ENCODE measurements around the gene PKDCC.

Gene PKDCC

DNA sequence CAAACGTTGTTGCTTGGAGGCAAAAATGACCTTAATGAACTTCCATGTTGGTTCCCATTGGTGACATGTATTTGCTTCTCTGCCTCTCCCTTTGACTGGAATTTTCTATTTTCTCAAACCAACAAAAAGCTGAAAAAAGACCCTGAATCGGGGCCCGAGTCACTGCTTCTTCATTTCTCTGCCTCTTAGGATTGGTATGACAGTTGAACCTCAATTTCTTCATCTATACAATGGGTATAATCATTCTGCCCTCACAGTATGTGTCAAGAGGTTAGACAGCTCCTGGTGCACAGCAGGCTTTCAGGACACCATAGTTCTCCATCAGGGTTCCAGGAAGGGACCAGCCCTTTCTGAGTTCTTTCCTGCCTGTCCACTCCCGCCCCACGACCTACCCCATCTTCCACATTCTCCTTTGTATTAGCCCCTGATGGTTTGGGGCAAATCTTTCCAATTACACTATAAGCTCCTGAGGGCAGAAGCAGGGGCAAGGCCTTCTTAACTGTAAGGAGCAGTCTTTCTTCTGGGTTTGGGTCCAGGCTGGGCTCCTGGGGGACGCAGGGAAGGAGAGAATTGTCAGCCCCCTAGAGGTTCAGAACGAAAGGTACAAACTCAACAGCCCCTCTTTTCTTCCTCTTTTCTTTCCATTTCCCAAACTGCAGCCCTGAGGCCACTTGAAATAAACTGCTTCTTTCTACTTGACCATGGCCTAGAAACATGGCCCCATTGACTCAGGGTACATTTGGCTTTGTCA, 6.3 kb upstream of the PKDCC start:
- Histone ChIP-seq H3K4me3 (ENCODE audit: low read length) (no peak overlapping the region), H3K36me3 (replicated peaks; ENCODE audit: low read depth, low read length) (no peaks in the 10 kb centered on the region), H3K79me2 (ENCODE audit: low read length) (no peaks in the 10 kb centered on the region), H4K20me1 (ENCODE audit: insufficient read depth, low read length) (no peaks in the 10 kb centered on the region), H2AFZ (ENCODE audit: low read depth, low read length) (no peak overlapping the region), H3K4me2 (ENCODE audit: low read length) (no peak overlapping the region), H3K9ac (ENCODE audit: low read length) (no peak overlapping the region), H3K4me1 (ENCODE audit: low read length) (no peaks in the 10 kb centered on the region), H3K9me3 (ENCODE audit: insufficient read depth, low read length) (no peaks in the 10 kb centered on the region), H3K27ac (ENCODE audit: low read length) (no peak overlapping the region), H3K27me3 (ENCODE audit: low read depth, low read length) (peaks cover 5% of the 10 kb centered on the region; the same call in 1 of the 2 replicates)
- TF ChIP-seq, protein P1, sequence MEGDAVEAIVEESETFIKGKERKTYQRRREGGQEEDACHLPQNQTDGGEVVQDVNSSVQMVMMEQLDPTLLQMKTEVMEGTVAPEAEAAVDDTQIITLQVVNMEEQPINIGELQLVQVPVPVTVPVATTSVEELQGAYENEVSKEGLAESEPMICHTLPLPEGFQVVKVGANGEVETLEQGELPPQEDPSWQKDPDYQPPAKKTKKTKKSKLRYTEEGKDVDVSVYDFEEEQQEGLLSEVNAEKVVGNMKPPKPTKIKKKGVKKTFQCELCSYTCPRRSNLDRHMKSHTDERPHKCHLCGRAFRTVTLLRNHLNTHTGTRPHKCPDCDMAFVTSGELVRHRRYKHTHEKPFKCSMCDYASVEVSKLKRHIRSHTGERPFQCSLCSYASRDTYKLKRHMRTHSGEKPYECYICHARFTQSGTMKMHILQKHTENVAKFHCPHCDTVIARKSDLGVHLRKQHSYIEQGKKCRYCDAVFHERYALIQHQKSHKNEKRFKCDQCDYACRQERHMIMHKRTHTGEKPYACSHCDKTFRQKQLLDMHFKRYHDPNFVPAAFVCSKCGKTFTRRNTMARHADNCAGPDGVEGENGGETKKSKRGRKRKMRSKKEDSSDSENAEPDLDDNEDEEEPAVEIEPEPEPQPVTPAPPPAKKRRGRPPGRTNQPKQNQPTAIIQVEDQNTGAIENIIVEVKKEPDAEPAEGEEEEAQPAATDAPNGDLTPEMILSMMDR (IDR thresholded peaks at IDR 0.05; ENCODE audit: low read depth, low read length), result no peak

- Histone ChIP-seq H3K9ac (ENCODE audit: low read length) (no peak overlapping the region), H3K4me2 (ENCODE audit: low read length) (no peak overlapping the region), H3K27ac (ENCODE audit: low read length) (no peak overlapping the region)
Observed at GRCh38 chr2:42042631-42043355, 5.0 kb upstream of the PKDCC start.

DNA sequence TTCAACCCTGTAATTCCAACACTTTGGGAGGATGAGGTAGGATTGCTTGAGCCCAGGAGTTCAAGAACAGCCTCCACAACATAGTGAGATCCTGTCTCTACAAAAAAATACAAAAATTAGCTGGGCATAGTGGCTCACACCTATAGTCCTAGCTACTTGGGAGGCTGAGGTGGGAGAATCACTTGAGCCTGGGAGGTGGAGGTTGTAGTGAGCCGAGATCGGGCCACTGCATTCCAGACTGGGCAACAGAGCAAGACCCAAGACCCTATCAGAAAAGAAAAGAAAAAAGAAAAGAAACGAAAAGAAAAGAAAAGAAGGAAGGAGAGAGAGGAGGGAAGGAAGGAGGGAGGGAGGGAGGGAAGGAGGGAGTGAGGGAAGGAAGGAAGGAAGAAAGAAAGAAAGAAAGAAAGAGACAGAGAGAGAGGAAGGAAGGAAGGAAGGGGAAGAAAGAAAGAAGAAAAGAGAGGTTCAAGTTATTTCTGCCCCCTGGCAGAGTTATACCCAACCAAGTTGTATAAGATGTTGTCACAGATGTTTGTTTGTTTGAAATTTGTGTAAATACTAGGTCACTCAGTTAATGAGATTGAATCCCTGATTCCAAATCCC, 3.9 kb upstream of the PKDCC start:
- Histone ChIP-seq H3K79me2 (ENCODE audit: low read length) (no peaks in the 10 kb centered on the region), H2AFZ (ENCODE audit: low read depth, low read length) (no peak overlapping the region), H3K27me3 (ENCODE audit: low read depth, low read length) (0 out of 2 replicates have a peak, but pooled peaks cover 5% of the 10 kb centered on the region), H3K4me3 (ENCODE audit: low read length) (no peak overlapping the region), H3K9me3 (ENCODE audit: insufficient read depth, low read length) (no peaks in the 10 kb centered on the region), H3K36me3 (replicated peaks; ENCODE audit: low read depth, low read length) (no peaks in the 10 kb centered on the region), H3K9ac (ENCODE audit: low read length) (no peak overlapping the region), H4K20me1 (ENCODE audit: insufficient read depth, low read length) (no peaks in the 10 kb centered on the region), H3K4me1 (ENCODE audit: low read length) (no peaks in the 10 kb centered on the region), H3K27ac (ENCODE audit: low read length) (no peak overlapping the region), H3K4me2 (ENCODE audit: low read length) (no peak overlapping the region)
- TF ChIP-seq, protein P1 (IDR thresholded peaks at IDR 0.05; ENCODE audit: low read depth, low read length), result no peak
- no peak for TF ChIP-seq EZH2phosphoT487 (IDR thresholded peaks at IDR 0.05; ENCODE audit: low read depth)

More at GRCh38 chr2:42042631-42043355, 5.0 kb upstream of the PKDCC start:
- Histone ChIP-seq H3K4me1 (ENCODE audit: low read length) (no peaks in the 10 kb centered on the region), H2AFZ (ENCODE audit: low read depth, low read length) (no peak overlapping the region), H3K27me3 (ENCODE audit: low read depth, low read length) (peaks cover 5% of the 10 kb centered on the region; the same call in 1 of the 2 replicates), H3K79me2 (ENCODE audit: low read length) (no peaks in the 10 kb centered on the region), H3K36me3 (replicated peaks; ENCODE audit: low read depth, low read length) (no peaks in the 10 kb centered on the region), H3K4me3 (ENCODE audit: low read length) (no peak overlapping the region), H3K9me3 (ENCODE audit: insufficient read depth, low read length) (no peaks in the 10 kb centered on the region), H4K20me1 (ENCODE audit: insufficient read depth, low read length) (no peaks in the 10 kb centered on the region)
- no peak for TF ChIP-seq EZH2phosphoT487 (IDR thresholded peaks at IDR 0.05; ENCODE audit: low read depth)
- TF ChIP-seq, protein P1 (IDR thresholded peaks at IDR 0.05; ENCODE audit: low read depth, low read length), result no peak

DNA sequence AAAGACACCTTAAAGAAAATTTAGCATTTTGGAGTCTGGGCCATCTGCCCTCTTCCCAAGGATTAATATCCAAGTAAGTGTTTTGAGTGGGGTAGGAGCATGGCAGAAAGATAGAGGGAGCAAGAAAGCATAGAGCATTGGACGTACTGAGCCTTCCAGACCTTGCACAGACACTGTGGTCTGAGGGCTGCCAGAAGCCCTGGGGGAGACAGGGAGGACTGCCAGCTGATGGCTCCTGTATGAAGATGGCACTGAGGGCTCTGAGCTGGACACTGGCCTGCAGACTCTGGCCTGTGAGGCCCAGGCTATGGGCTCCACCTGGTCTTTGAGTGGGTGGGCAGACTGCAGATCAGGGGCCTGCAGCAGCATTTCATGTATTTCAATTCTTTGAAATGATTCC, 2.9 kb upstream of the PKDCC start:
- H3K79me2 ChIP-seq (ENCODE audit: low read length), result no peaks in the 10 kb centered on the region
- H3K27me3 ChIP-seq (ENCODE audit: low read depth, low read length), result 0 out of 2 replicates have a peak, but pooled peaks cover 5% of the 10 kb centered on the region
- H4K20me1 ChIP-seq (ENCODE audit: insufficient read depth, low read length), result no peaks in the 10 kb centered on the region
- no peaks in the 10 kb centered on the region for H3K36me3 ChIP-seq (replicated peaks; ENCODE audit: low read depth, low read length)
- no peak overlapping the region for H3K4me2 ChIP-seq (ENCODE audit: low read length)
- no peak for TF ChIP-seq EZH2phosphoT487 (IDR thresholded peaks at IDR 0.05; ENCODE audit: low read depth)
- TF ChIP-seq, protein P1 (IDR thresholded peaks at IDR 0.05; ENCODE audit: low read depth, low read length), result no peak
- H3K9ac ChIP-seq (ENCODE audit: low read length), result no peak overlapping the region
- H3K4me3 ChIP-seq (ENCODE audit: low read length), result no peak overlapping the region
- H3K9me3 ChIP-seq (ENCODE audit: insufficient read depth, low read length), result no peaks in the 10 kb centered on the region
- no peaks in the 10 kb centered on the region for H3K4me1 ChIP-seq (ENCODE audit: low read length)
- no peak overlapping the region for H2AFZ ChIP-seq (ENCODE audit: low read depth, low read length)
- H3K27ac ChIP-seq (ENCODE audit: low read length), result no peak overlapping the region
